CD4-positive, alpha-beta T cell treated with Interferon gamma for 1 hour (primary cell): ENCODE measurements around the gene GPR108.

Source experiments
- DNase-seq: peaks from one replicate; pipeline ENCODE4 v3.0.0-alpha.2; 2020

GPR108 gene

DNA sequence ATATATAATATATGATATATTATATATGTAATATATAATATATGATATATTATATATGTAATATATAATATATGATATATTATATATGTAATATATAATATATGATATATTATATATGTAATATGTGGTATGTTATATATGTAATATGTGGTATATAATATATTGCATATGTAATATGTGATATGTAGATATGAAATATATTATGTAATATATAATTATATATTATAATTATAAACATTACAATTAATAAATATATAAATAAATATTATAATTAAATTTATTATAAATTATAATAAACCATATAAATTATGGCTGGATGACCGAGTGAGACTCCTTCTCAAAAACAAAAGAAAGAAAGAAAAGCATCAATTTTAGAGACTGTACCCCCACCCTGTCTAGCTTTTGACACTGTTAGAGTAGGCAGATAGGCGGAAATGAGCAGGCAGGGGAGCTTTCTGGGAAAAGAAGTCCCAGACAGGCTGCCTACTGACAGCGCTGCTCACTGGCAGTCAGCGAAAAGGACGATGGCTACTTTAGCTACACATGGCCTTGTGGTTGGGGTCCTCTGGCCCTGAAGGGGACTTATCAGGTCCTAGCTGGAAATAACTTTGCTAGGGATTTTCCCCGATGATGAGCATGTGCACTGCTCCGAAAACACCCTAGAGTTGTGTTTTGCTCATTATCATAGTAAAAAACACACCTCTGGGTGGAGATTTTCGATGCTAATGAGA is 36.6 kb downstream of the GPR108 start:
- DNase-seq, result no peak

DNA sequence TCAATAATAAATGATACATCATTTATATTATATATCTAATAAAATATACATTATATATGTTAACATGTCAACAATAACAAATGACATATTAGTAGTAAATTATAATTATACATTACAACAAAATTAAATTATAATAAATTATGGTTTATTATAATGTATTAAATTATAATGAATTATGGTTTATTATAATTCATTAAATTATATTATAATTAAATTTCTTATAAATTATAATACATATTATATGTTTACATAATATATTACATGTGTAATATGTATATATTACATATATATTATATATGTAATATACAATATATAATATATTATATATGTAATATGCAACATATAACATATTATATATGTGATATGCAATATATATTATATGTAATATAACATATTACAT is 37.4 kb downstream of the GPR108 start:
- no peak for DNase-seq

DNA sequence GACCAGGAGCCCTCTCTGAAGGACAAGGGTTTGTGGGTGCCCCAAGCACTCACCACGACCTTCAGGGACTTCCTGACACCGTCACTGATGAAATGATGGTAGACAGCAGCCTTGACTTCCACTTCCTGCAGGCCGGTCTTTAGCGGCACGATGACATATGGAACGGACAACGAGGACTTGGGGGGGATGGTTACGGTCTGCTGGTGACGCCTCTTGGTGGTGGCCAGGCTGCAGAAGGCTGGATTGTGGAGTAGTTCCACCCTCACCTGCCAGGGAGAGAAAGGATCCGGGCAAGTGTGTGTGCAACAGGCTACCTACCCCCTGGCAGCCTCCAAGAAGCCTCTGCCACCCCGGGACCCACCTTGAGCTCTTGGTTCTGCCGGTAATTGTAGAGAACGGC is 40.1 kb downstream of the GPR108 start:
- DNase-seq, result no peak

DNA sequence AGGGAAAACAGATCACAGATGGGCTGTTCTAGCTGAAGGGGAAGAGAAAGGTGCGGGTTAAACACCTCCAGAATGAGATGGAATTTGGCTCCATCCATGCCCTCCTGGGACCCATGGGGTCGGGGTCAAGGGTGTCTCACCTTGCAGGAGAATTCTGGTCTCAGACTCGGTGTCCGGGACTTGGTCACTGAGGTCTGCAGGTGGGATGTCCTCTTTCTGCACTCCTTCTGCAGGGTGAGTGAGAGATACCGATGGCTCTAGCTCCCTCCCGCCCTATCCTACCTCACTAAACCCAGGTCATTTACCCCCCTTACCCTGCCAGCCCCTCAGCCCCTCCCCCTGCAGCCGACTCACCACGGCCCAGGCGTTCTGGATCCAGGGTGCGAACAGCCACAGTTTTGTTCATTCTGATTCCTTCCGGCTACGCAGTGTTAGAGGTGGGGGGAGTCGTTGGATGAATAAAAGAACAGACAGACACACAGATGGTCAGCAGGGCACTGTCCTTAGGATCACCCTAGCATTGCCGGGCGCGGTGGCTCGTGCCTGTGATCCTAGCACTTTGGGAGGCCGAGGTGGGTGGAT is 41.0 kb downstream of the GPR108 start:
- no peak for DNase-seq

DNA sequence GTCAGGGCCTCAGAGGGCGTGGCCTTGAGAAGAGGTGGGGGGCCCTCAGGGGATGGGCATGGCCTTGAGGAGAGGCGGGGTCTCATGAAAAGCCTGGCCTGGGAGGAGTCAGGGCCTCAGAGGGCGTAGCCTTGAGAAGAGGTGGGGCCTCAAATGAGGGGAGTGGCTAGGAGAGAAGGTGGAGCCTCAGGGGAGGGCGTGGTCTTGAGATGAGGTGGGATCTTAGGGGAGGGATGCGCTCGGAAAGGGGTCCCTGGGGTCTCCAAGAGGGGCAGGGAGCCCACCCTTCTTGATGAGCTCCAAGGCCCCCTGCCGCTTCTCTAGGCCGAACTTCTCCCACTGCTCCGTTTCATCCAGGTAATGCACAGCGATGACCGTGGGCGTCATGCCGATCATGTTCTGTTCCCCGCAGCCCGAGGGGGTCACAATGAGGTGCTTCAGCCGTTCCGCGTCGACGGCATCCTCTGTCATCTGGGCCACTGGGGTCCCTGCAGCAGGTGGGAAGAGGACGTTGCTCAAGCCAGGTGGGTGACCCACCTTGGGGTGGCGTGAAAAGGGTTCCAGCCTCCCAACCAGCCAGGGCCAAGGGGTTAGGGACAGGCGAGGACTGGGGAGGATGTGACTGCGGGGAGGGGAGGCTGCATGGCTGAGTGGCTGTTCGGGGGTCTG is 43.1 kb downstream of the GPR108 start:
- no peak for DNase-seq

DNA sequence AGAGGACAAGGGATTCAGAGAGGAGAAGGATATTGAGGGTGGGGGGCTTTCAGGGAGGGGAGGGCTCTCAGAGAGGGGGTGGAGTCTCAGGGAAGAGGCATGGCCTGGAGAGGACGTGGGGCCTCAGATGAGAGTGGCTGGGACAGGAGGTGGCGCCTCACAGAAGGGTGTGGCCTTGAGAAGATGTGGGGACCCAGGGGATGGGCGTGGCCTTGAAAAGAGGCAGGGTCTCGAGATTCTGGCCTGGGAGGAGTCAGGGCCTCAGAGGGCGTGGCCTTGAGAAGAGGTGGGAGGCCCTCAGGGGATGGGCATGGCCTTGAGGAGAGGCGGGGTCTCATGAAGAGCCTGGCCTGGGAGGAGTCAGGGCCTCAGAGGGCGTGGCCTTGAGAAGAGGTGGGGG is 43.7 kb downstream of the GPR108 start:
- DNase-seq, result no peak

DNA sequence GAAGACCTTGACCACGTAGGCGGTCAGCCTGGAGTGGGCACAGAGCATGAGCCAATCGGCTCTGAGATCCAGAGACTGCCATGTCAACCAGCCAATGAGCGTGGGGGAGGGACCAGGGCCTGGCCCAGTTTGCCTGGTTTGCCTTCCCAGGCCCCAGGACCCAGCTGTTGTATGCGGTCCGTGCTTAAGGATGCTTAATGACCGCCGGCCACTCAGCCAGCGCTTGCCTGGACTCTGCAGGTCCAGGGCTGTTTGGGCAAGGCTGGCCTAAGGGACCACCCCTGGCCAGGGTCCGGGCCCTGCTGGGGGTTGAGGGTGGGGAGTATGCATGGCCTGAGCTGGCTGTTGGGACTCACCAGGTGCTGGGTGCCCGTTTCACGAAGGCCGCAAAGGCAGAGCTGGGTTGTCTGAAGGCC is 44.3 kb downstream of the GPR108 start:
- no peak for DNase-seq

DNA sequence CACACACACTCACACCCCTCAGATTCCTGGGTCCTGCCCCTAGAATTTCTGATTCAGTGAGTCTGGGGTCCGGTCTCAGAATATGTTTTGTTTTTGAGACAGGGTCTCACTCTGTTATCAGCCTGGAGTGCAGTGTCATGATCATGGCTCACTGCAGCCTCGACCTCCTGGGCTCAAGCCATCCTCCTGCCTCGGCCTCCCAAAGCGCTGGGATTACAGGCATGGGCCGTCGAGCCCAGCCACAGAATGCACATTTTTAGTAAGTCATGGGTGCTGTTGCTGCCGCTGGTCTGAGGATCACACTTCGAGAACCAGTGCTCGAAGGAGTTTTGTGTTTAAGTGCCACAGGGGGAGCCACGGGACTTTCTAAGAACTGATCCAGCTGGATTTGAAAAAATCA is 45.4 kb downstream of the GPR108 start:
- no peak for DNase-seq

DNA sequence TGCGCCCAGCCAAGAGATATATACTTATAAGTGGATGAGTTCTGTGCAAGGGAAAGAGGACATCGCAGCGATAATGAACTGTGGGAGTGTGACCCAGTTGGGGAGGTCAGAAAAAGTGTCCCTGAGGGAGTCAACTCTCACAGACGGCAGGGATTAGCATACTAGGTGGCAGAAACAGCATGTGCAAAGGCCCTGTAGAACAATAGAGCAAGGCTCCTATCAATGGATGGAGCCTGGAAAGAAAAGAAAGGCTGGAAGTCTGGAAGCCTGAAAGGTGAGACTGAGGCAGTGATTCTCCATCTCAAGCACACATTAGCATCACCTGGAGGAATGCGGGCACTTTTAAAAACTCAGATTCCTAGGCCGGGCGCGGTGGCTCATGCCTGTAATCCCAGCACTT is 46.0 kb downstream of the GPR108 start:
- no peak for DNase-seq

DNA sequence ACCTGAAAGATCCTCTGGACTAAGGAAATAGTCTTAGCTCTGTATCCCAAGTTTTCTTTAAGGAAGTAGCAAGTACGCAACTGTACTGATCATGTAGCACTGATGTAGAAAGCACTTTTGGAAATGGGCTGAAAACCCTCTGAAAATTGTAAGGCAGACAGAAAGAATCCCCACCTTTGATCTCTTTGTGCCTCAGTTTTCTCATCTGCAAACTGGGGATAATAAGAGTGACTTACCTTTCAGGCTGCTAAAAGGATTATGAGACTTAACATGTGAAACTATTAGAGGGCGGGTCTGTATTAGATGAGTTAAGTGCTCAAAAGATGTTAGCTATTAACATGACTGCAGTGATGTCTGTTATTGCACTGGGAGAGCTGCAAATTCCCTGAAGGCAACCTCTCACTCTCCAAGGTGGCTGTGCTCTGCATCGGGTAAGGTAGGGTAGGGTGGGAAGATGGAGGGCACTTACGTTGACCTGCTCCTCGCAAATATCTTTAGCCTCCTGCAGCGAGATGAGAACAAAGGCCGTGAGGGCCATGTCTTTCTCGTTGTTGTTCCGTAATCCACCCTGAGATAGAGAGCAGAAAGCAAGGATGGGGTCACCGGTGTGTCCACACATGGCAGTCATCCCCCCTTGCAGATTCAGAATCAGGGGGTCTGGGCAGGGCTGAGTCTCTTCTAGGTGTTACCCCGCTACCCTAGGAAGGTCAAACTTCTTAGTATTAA is 47.1 kb downstream of the GPR108 start:
- no peak for DNase-seq

DNA sequence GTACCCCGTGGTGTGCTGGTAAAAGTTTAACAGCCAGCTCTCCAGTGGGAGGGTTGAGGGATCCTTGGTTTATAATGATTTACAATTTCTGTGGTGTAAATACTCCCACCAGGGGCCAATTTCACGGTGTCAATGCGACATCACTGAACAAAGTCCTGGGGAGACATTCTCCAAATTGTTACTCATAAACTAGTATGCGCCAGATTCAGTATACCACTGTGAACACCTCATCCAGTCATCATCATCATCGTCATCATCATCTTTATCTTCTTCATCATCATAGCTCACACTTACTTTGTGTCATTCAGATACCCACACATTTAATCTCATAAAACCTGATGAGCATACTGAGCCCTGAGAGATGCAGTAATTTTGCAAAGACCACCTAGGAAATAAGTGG is 50.3 kb downstream of the GPR108 start:
- DNase-seq, result no peak

DNA sequence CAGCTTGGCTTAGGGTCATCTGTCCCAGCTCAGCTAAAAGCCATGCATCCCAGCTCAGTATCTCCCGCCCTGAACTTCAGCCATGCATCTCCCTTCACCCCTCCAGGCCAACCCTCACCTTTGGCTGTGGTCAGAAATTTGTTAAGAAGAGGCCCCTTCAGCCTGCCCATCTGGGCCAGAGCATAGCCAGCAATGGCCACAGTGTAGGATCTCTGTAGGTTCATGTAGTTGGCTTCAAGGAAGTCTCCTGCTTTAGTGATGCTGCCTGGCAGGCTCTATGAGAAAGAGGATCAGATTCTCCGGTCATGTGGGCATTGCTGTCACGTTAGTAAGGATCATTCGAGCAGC is 50.8 kb downstream of the GPR108 start:
- DNase-seq, result no peak

DNA sequence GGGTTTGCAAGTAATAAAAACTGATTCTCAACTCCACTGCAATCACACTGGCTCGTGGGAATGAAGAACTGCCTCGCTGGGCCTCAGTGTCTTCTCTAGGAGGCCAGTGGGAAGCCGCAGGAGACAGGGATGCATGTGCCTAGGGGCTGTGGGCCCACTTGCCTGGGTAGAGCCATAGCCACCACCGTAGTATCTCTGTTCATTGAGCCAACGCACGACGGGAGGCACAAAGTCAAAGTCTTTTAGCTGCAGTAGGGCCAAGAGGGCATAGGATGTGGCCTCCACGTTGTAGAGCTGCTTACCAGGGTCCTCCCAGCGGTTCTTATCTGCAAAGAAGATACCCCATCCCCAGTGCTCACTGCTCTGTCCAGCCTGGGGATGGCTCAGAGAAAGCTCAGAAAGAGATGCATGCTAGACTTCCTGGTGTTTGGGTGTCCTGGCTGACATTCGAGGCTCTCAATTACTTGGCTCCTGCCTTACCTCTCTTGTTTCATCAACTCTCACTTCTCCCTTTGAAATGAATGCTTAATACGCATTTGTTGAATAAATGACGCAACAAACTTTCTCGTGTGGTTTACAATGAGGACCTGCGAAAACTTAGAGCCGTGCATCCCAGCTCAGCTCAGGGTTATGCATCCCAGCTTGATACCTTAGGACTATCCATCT is 51.3 kb downstream of the GPR108 start:
- no peak for DNase-seq

DNA sequence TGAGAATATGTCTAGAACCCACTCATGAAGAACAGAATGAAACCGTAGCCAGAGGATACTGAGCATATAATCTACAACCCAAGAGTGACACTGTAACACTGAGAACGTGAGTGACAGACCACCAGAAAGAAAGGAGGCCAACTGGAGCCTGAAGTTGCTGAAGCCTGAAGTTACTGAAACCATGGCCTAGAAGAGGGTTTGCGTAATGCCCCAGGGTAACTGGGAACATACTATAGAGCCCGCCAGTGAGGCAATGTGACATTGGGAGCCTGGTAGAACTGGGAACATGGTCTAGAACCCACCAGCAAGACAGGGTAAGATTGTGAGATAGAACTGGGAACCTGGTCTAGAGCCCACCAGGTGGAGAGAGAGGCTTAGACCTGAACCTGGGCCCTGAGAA is 51.9 kb downstream of the GPR108 start:
- no peak for DNase-seq

DNA sequence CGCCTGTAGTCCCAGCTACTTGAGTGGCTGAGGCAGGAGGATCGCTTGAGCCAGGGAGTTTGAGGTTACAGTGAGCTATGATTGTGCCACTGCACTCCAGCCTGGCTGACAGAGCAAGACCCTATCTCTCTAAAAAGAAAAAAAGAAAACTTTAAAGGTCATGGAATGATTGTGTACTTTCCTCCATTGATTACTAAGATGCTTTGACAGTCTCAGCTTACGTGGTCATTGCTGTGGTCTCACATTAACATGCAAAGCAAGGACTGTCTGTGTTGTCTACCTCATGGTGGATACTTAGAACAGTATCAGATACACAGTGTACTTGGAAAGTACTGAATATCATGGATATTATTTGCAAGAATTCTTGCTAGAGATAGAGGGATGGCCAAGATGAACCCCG is 53.4 kb downstream of the GPR108 start:
- DNase-seq, result no peak

DNA sequence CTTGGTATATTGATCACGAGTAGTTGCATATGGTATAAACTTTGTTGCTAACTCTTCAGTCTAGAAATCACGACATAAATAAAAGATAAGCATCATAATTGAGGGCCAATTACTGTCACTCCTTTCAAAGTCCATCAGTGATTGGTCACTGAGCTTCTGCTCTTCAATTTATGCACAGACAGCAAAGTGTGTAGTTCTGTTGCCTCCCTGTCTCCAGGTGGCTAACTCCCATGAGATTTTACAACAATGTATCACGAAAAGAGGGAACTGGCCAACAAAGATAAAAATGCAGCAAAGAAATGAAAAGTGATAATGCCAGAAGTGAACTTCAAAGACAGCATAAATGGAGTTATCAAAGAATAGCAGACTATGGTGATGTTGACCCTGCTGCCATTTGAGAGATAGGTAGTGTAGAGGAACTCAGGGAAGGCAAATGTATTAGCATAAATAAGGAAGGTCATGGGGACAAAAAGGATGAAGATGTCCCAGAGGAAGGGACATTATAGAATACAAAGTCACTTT is 54.7 kb downstream of the GPR108 start:
- no peak for DNase-seq

DNA sequence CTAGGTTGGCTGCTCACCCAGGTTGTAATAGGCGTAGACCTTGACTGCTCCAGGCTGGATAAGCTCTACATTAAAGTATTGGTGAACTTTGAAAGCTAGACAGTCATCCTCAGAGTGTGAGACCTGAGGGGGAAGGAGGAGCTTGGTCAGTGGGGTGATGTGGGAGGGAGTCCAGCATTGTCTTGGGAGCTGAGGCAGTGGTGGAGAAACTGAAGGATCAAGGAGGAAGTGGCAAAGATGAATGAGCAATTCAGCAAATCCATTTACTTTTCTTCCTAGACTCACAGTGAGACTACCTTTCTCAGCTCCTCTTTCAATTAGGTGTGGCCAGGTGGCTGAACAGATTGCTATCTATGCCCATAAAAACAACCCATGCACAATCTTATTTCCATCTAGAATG is 57.2 kb downstream of the GPR108 start:
- DNase-seq, result no peak
